ENCODE results near the gene HPCA. TPM values are rescaled to one million over a fixed set of nuclear protein-coding genes. Genes with fewer than 3 reads are reported as not detected.

The HPCA gene
- total and polyA plus RNA-seq, 4 experiments from 2014 or later: 0.70 TPM; not detected in 3

DNA sequence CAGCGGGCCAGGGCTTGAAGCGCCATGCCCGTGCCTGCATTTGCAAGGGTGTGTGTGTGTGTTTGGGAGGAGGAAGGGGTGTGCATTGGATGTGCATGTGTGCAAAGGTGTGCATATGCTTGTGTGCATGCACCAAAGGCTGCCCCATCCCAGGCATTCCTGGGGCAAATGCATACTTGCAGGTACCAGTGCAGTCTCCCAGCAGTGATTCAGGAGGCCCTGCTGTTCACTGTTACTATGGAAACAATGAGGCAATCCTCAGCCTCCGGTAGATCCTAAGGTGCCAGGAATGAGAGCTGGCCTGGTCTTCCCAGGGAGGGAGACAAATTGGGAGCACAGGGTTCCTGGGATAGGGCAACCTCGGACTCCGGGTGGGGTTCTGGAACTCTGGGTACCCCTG lies 8.1 kb upstream of the HPCA start:
- no peak overlapping the region for H3K27ac ChIP-seq (ENCODE audit: low read depth, low read length)
- no peak overlapping the region for H3K4me3 ChIP-seq (ENCODE audit: low read length in 2 of 2)
- POLR2A ChIA-PET (ENCODE audit: partially characterized antibody): no interaction called here
- no peaks in the 10 kb centered on the region for H3K9me3 Mint-ChIP-seq
- H3K4me1 ChIP-seq (ENCODE audit: insufficient read depth, low read length): peaks cover 7% of the 10 kb centered on the region
- no peak for DNase-seq
- H3K27me3 Mint-ChIP-seq: peaks cover 9 to 29% of the 10 kb centered on the region in 2 donors
- H3K27ac Mint-ChIP-seq: no peak overlapping the region
- H3K9me3 ChIP-seq (ENCODE audit: control insufficient read depth in 1 of 2, low read length in 2 of 2): no peaks in the 10 kb centered on the region
- H3K36me3 ChIP-seq (ENCODE audit: insufficient read depth, low read length): no peaks in the 10 kb centered on the region
- H3K27me3 ChIP-seq (ENCODE audit: insufficient read depth, low read length): peaks cover 4% of the 10 kb centered on the region
- CTCF ChIA-PET (ENCODE audit: partially characterized antibody): interaction anchor here (0.9 to 1.4 kb wide), 3 partner anchors 14 to 165 kb away, joined by 3 read pairs; no protein-coding TSS in a partner anchor
- H3K36me3 Mint-ChIP-seq: no peaks in the 10 kb centered on the region
- H3K4me3 Mint-ChIP-seq: no peak overlapping the region
- peaks cover 0 to 6% (median 0%) of the 10 kb centered on the region in 4 donors for H3K4me1 Mint-ChIP-seq
- intact Hi-C loops (cut with micrococcal nuclease): no loop called here

GRCh38 chr1:32878637-32879041 lies 7.7 kb upstream of the HPCA start:
- no peak overlapping the region for H3K27ac Mint-ChIP-seq
- no peak overlapping the region for H3K27ac ChIP-seq (ENCODE audit: low read depth, low read length)
- no peaks in the 10 kb centered on the region for H3K9me3 ChIP-seq (ENCODE audit: control insufficient read depth in 1 of 2, low read length in 2 of 2)
- ChIA-PET CTCF (ENCODE audit: partially characterized antibody) (interaction anchor here (0.9 to 1.4 kb wide), 3 partner anchors 14 to 166 kb away, joined by 3 read pairs; no protein-coding TSS in a partner anchor), POLR2A (ENCODE audit: partially characterized antibody) (no interaction called here)
- DNase-seq: no peak
- no peak overlapping the region for H3K4me3 Mint-ChIP-seq
- H3K4me1 ChIP-seq (ENCODE audit: insufficient read depth, low read length): peaks cover 7% of the 10 kb centered on the region
- peaks cover 4% of the 10 kb centered on the region for H3K27me3 ChIP-seq (ENCODE audit: insufficient read depth, low read length)
- H3K4me3 ChIP-seq (ENCODE audit: low read length in 2 of 2): no peak overlapping the region
- H3K36me3 ChIP-seq (ENCODE audit: insufficient read depth, low read length): no peaks in the 10 kb centered on the region
- no peaks in the 10 kb centered on the region for H3K9me3 Mint-ChIP-seq
- peaks cover 13 to 32% of the 10 kb centered on the region in 2 donors for H3K27me3 Mint-ChIP-seq
- H3K36me3 Mint-ChIP-seq: no peaks in the 10 kb centered on the region
- intact Hi-C loops (cut with micrococcal nuclease): no loop called here
- peaks cover 0 to 6% (median 0%) of the 10 kb centered on the region in 4 donors for H3K4me1 Mint-ChIP-seq

- H3K36me3 Mint-ChIP-seq: no peaks in the 10 kb centered on the region
- H3K27me3 Mint-ChIP-seq: peaks cover 15 to 32% of the 10 kb centered on the region in 2 donors
- H3K9me3 Mint-ChIP-seq: no peaks in the 10 kb centered on the region
- no peak for DNase-seq
- Histone ChIP-seq H3K4me1 (ENCODE audit: insufficient read depth, low read length) (peaks cover 6% of the 10 kb centered on the region), H3K4me3 (ENCODE audit: low read length in 2 of 2) (no peak overlapping the region), H3K36me3 (ENCODE audit: insufficient read depth, low read length) (no peaks in the 10 kb centered on the region), H3K27ac (ENCODE audit: low read depth, low read length) (no peak overlapping the region), H3K9me3 (ENCODE audit: control insufficient read depth in 1 of 2, low read length in 2 of 2) (no peaks in the 10 kb centered on the region), H3K27me3 (ENCODE audit: insufficient read depth, low read length) (peaks cover 7% of the 10 kb centered on the region)
- peaks cover 2 to 10% (median 7%) of the 10 kb centered on the region in 4 donors for H3K4me1 Mint-ChIP-seq
- H3K4me3 Mint-ChIP-seq: no peak overlapping the region
- ChIA-PET CTCF (ENCODE audit: partially characterized antibody) (interaction anchor here (0.7 to 1.9 kb wide), 2 partner anchors 9 to 169 kb away, joined by 4 to 10 read pairs; no protein-coding TSS in a partner anchor), POLR2A (ENCODE audit: partially characterized antibody) (no interaction called here)
- no peak overlapping the region for H3K27ac Mint-ChIP-seq
- intact Hi-C loops (cut with micrococcal nuclease): no loop called here
Measured at GRCh38 chr1:32881291-32881690, 5.0 kb upstream of the HPCA start.

GRCh38 chr1:32881871-32882850 lies 4.1 kb upstream of the HPCA start:
- H3K9me3 ChIP-seq (ENCODE audit: control insufficient read depth in 1 of 2, low read length in 2 of 2): no peaks in the 10 kb centered on the region
- Mint-ChIP-seq H3K27ac (no peak overlapping the region), H3K36me3 (no peaks in the 10 kb centered on the region), H3K4me1 (peaks cover 3 to 10% (median 8%) of the 10 kb centered on the region in 4 donors), H3K4me3 (no peak overlapping the region), H3K9me3 (no peaks in the 10 kb centered on the region), H3K27me3 (peaks cover 17 to 33% of the 10 kb centered on the region in 2 donors)
- intact Hi-C loops (cut with micrococcal nuclease): no loop called here
- H3K4me3 ChIP-seq (ENCODE audit: low read length in 2 of 2): no peak overlapping the region
- CTCF ChIA-PET (ENCODE audit: partially characterized antibody): interaction anchor here (0.7 to 1.9 kb wide), 2 partner anchors 10 to 169 kb away, joined by 4 to 10 read pairs; no protein-coding TSS in a partner anchor
- peaks cover 7% of the 10 kb centered on the region for H3K27me3 ChIP-seq (ENCODE audit: insufficient read depth, low read length)
- H3K36me3 ChIP-seq (ENCODE audit: insufficient read depth, low read length): no peaks in the 10 kb centered on the region
- H3K4me1 ChIP-seq (ENCODE audit: insufficient read depth, low read length): no peaks in the 10 kb centered on the region
- H3K27ac ChIP-seq (ENCODE audit: low read depth, low read length): no peak overlapping the region
- no peak for DNase-seq
- POLR2A ChIA-PET (ENCODE audit: partially characterized antibody): no interaction called here

- H3K27me3 Mint-ChIP-seq: peaks cover 25 to 39% of the 10 kb centered on the region in 2 donors
- H3K36me3 ChIP-seq (ENCODE audit: insufficient read depth, low read length): no peaks in the 10 kb centered on the region
- H3K4me1 ChIP-seq (ENCODE audit: insufficient read depth, low read length): no peaks in the 10 kb centered on the region
- ChIA-PET CTCF (ENCODE audit: partially characterized antibody) (no interaction called here), POLR2A (ENCODE audit: partially characterized antibody) (interaction anchor here (0.5 kb wide), 1 partner anchor 9 kb away, joined by 3 read pairs; no protein-coding TSS in a partner anchor)
- no peaks in the 10 kb centered on the region for H3K36me3 Mint-ChIP-seq
- H3K9me3 ChIP-seq (ENCODE audit: control insufficient read depth in 1 of 2, low read length in 2 of 2): no peaks in the 10 kb centered on the region
- intact Hi-C loops (cut with micrococcal nuclease): no loop called here
- H3K9me3 Mint-ChIP-seq: no peaks in the 10 kb centered on the region
- H3K4me3 Mint-ChIP-seq: no peak overlapping the region
- H3K27ac ChIP-seq (ENCODE audit: low read depth, low read length): no peak overlapping the region
- H3K27ac Mint-ChIP-seq: no peak overlapping the region
- peaks cover 7% of the 10 kb centered on the region for H3K27me3 ChIP-seq (ENCODE audit: insufficient read depth, low read length)
- H3K4me3 ChIP-seq (ENCODE audit: low read length in 2 of 2): no peak overlapping the region
- H3K4me1 Mint-ChIP-seq: peaks cover 3 to 10% (median 8%) of the 10 kb centered on the region in 4 donors
- DNase-seq: no peak
Measured at GRCh38 chr1:32883338-32884031, 2.8 kb upstream of the HPCA start.

GRCh38 chr1:32884032-32884372 lies 2.3 kb upstream of the HPCA start:
- intact Hi-C loops (cut with micrococcal nuclease): no loop called here
- H3K36me3 ChIP-seq (ENCODE audit: insufficient read depth, low read length): no peaks in the 10 kb centered on the region
- ChIA-PET POLR2A (ENCODE audit: partially characterized antibody) (interaction anchor here (0.5 kb wide), 1 partner anchor 9 kb away, joined by 3 read pairs; no protein-coding TSS in a partner anchor), CTCF (ENCODE audit: partially characterized antibody) (interaction anchor here (1.5 kb wide), 1 partner anchor 8 kb away, joined by 5 read pairs; no protein-coding TSS in a partner anchor)
- H3K9me3 ChIP-seq (ENCODE audit: control insufficient read depth in 1 of 2, low read length in 2 of 2): no peaks in the 10 kb centered on the region
- H3K4me1 ChIP-seq (ENCODE audit: insufficient read depth, low read length): no peaks in the 10 kb centered on the region
- Mint-ChIP-seq H3K36me3 (no peaks in the 10 kb centered on the region), H3K27ac (no peak overlapping the region), H3K9me3 (no peaks in the 10 kb centered on the region), H3K27me3 (peaks cover 28 to 43% of the 10 kb centered on the region in 2 donors), H3K4me3 (no peak overlapping the region), H3K4me1 (peaks cover 3 to 10% (median 8%) of the 10 kb centered on the region in 4 donors)
- no peak overlapping the region for H3K4me3 ChIP-seq (ENCODE audit: low read length in 2 of 2)
- no peak overlapping the region for H3K27ac ChIP-seq (ENCODE audit: low read depth, low read length)
- DNase-seq: no peak
- H3K27me3 ChIP-seq (ENCODE audit: insufficient read depth, low read length): peaks cover 7% of the 10 kb centered on the region

- H3K27ac ChIP-seq (ENCODE audit: low read depth, low read length): no peak overlapping the region
- DNase-seq: no peak
- Mint-ChIP-seq H3K4me3 (no peak overlapping the region), H3K36me3 (peaks cover 0 to 6% of the 10 kb centered on the region in 2 donors), H3K9me3 (no peaks in the 10 kb centered on the region), H3K27me3 (peaks cover 34 to 50% of the 10 kb centered on the region in 2 donors), H3K4me1 (peaks cover 3 to 10% (median 8%) of the 10 kb centered on the region in 4 donors), H3K27ac (no peak overlapping the region)
- ChIA-PET POLR2A (ENCODE audit: partially characterized antibody) (no interaction called here), CTCF (ENCODE audit: partially characterized antibody) (interaction anchor here (0.6 to 1.5 kb wide), 2 partner anchors 9 to 43 kb away, joined by 4 to 5 read pairs; no protein-coding TSS in a partner anchor)
- H3K27me3 ChIP-seq (ENCODE audit: insufficient read depth, low read length): peaks cover 7% of the 10 kb centered on the region
- no peaks in the 10 kb centered on the region for H3K36me3 ChIP-seq (ENCODE audit: insufficient read depth, low read length)
- no peak overlapping the region for H3K4me3 ChIP-seq (ENCODE audit: low read length in 2 of 2)
- no peaks in the 10 kb centered on the region for H3K4me1 ChIP-seq (ENCODE audit: insufficient read depth, low read length)
- no peaks in the 10 kb centered on the region for H3K9me3 ChIP-seq (ENCODE audit: control insufficient read depth in 1 of 2, low read length in 2 of 2)
- intact Hi-C loops (cut with micrococcal nuclease): no loop called here
Measured at GRCh38 chr1:32884726-32885125, 1.6 kb upstream of the HPCA start.
